Progenitor cell of endocrine pancreas (in vitro differentiated cells): ENCODE results near the gene THAP7. TPM values are rescaled to one million over a fixed set of nuclear protein-coding genes. Genes with fewer than 3 reads are reported as not detected.

ENCODE experiments used
- DNase-seq: peaks from one replicate; pipeline ENCODE4 v3.0.0; 2021; ENCODE audit warnings: low spot score; ENCODE audit not compliant: unreplicated experiment
- H3K27ac Mint-ChIP-seq: 2 replicates; pipeline ENCODE4 v1.8.0; 2021; ENCODE audit warnings: mild to moderate bottlenecking, moderate library complexity, mixed read lengths
- H3K27me3 Mint-ChIP-seq: 2 replicates; pipeline ENCODE4 v1.8.0; 2021; ENCODE audit warnings: mixed read lengths
- H3K36me3 Mint-ChIP-seq: 2 replicates; pipeline ENCODE4 v1.8.0; 2022; ENCODE audit warnings: mixed read lengths; ENCODE audit not compliant: insufficient read depth
- H3K4me1 Mint-ChIP-seq: 2 replicates; pipeline ENCODE4 v1.8.0; 2021; ENCODE audit warnings: low read depth, mixed read lengths
- H3K4me3 Mint-ChIP-seq: 2 replicates; pipeline ENCODE4 v1.8.0; 2021; ENCODE audit warnings: low read depth, mild to moderate bottlenecking, moderate library complexity, mixed read lengths
- H3K9me3 Mint-ChIP-seq: 2 replicates; pipeline ENCODE4 v1.8.0; 2021; ENCODE audit warnings: low read depth, mixed read lengths
- total RNA-seq: library from RNA; stranded (reverse); gene quantifications from 2 replicates; pipeline ENCODE4 v1.2.1, GENCODE V29; 2021
- TF ChIP-seq, protein P1 (sequence below): fragments of 200-600 bp; sonication (generic); IDR thresholded peaks from one replicate; pipeline ENCODE4 v1.5.0; 2021; ENCODE audit warnings: antibody characterized with exemption, mild to moderate bottlenecking; ENCODE audit not compliant: unreplicated experiment

Gene THAP7
- total RNA-seq, 1 donor from 2014 or later = 17.6 TPM

DNA sequence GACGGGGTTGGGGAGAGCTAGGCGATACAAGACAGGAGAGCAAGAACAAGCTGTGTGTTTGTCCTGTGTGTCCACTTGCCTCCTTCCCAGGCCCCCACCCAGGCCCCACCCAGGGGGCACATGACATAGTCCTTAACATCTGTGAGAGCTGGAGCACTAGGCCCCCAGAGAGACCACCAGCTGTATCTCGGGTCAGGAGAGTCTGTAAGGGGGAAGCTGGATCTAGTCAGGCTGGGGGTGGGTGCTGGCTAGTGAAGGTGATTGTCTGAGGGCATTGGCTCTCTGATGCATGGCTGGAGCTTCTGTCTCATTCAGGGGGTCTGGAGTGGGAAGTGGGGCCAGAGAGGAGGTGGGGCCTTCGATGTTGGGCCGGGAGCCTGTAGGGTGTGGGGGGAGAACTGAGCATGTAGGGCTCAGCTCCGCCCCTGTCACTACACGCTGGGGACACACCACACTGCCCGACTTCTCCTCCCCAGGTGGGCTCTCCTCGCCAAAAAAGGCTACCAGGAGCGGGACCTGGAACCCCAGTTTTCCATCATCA, 13.6 kb upstream of the THAP7 start:
- Mint-ChIP-seq H3K27ac (no peak overlapping the region), H3K4me1 (peaks cover 14% of the 10 kb centered on the region), H3K36me3 (no peaks in the 10 kb centered on the region), H3K27me3 (no peaks in the 10 kb centered on the region), H3K4me3 (no peak overlapping the region), H3K9me3 (peaks cover 3% of the 10 kb centered on the region)
- TF ChIP-seq, protein P1, sequence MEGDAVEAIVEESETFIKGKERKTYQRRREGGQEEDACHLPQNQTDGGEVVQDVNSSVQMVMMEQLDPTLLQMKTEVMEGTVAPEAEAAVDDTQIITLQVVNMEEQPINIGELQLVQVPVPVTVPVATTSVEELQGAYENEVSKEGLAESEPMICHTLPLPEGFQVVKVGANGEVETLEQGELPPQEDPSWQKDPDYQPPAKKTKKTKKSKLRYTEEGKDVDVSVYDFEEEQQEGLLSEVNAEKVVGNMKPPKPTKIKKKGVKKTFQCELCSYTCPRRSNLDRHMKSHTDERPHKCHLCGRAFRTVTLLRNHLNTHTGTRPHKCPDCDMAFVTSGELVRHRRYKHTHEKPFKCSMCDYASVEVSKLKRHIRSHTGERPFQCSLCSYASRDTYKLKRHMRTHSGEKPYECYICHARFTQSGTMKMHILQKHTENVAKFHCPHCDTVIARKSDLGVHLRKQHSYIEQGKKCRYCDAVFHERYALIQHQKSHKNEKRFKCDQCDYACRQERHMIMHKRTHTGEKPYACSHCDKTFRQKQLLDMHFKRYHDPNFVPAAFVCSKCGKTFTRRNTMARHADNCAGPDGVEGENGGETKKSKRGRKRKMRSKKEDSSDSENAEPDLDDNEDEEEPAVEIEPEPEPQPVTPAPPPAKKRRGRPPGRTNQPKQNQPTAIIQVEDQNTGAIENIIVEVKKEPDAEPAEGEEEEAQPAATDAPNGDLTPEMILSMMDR = no peak
- DNase-seq = no peak

DNA sequence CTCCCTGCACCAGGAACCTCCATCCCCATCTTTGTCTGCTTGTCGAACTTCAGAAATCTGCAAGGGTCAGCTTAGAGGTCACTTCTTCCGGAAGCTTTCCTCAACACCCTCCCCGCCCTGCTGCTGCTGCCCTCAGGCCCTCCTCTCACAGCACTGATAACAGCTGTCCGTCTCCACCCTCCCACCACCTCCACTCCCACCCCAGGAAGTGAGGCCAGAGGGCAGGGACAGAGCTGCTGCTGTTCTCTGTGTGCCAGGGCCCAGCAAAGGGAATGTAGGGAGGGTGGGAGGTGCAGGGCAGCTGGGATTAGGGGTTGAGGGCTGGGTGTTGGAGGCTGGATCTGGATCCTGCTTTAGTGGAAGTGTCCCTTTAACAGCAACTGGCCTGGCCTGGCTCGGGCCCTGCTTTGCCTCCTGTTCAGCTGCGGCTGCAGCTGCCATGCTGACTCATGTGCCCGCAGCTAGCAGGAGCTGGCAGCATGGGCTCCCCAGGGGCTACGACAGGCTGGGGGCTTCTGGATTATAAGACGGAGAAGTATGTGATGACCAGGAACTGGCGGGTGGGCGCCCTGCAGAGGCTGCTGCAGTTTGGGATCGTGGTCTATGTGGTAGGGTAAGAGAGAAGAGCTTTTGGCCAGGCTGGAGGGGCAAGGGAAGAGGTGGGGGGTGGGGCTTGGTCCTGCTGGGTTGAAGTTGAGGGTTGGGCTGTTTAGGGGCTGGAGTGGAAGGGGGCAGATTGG, 13.0 kb upstream of the THAP7 start, which contains the start of gene P2RX6:
Gene P2RX6 (plus strand): TSS at position 440 of the 740 bp plus-strand sequence. CDS start 10 bp downstream, at position 450.
- Mint-ChIP-seq H3K27ac (peak within 1 kb of the TSS; percentile 95), H3K27me3 (no peaks in the 10 kb centered on the region), H3K36me3 (no peaks in the 10 kb centered on the region), H3K4me3 (peak within 1 kb of the TSS; percentile 72), H3K9me3 (no peaks in the 10 kb centered on the region), H3K4me1 (peaks cover 14% of the 10 kb centered on the region)
- DNase-seq = no peak
- TF ChIP-seq, protein P1 = no peak

DNA sequence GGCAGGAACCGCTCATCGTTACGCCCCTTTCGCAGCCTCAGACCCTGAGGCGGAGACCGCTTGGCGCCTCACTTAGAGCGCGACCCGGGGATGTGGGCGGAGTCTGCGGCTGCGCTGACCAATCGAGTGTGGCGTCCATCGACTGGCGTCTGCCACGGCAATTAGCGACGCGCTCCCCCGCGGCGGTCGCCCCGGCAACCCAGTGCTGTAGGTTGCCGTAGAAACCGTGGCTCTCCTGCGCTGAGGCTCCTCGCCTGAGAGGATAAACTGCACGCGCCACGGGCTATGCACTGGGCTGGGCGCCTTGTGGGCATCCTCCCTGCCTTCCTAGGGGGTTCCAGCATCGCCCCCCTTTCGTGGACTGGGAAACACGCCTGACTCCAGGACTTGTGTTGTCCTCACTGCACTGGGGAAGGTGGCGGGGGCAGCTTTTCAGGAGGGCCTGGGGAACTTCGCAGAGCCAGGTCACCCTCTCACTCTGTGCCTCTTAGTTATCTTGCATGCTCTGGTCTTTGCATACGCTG, 12.3 kb upstream of the THAP7 start:
- Mint-ChIP-seq H3K4me3 (peak overlapping the region; percentile 72), H3K36me3 (no peaks in the 10 kb centered on the region), H3K27me3 (no peaks in the 10 kb centered on the region), H3K9me3 (no peaks in the 10 kb centered on the region), H3K27ac (peak overlapping the region; percentile 95), H3K4me1 (peaks cover 14% of the 10 kb centered on the region)
- TF ChIP-seq, protein P1 = no peak
- peak; percentile 85 for DNase-seq

DNA sequence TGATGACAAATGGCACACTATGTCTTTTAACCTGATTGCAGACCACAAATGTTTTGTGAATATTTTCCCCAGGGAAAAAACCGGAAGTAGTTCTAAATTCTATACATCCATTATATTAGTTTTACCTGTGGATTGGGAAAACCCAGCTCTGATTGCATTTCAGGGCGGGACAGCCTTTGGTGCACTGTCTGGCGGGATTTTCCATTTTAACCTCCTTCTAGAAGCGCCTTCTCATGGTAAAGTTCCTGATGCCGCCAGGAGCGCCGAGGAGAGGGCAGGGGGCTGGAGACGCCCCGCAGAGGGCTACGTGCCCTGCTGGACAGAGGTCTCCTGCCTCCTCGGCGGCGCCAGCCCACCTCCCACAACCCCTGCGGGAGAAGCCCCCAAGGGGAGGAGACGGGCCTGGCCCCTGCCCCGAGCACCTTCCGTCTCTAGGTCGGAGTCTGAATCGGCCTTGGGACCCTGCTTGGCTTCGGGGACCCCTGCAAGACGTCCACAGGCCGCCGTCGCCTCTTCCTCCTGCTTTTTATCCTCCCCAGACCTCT, 11.8 kb upstream of the THAP7 start:
- H3K36me3 Mint-ChIP-seq = no peaks in the 10 kb centered on the region
- peak overlapping the region; percentile 72 for H3K4me3 Mint-ChIP-seq
- H3K9me3 Mint-ChIP-seq = no peaks in the 10 kb centered on the region
- H3K27ac Mint-ChIP-seq = peak overlapping the region; percentile 95
- no peaks in the 10 kb centered on the region for H3K27me3 Mint-ChIP-seq
- peaks cover 14% of the 10 kb centered on the region for H3K4me1 Mint-ChIP-seq
- DNase-seq = no peak
- TF ChIP-seq, protein P1 = no peak
